ENCODE measurements around the gene UBE2J1.

GRCh38 chr6:89308525-89309395, 43.8 kb downstream of the UBE2J1 start:
- TF ChIP-seq CTCF (IDR thresholded peaks at IDR 0.05 in 2 of 3, conservative IDR thresholded peaks at IDR 0.05 in 1 of 3; ENCODE audit: borderline replicate concordance in 1 of 3, insufficient read depth in 1 of 3, low read depth in 2 of 3, low read length in 2 of 3) (no peak), POLR2A (IDR thresholded peaks at IDR 0.05; ENCODE audit: borderline replicate concordance, extremely low read depth, insufficient read depth, insufficient read length) (no peak), EZH2phosphoT487 (IDR thresholded peaks at IDR 0.05; ENCODE audit: borderline replicate concordance) (no peak), CEBPB (IDR thresholded peaks at IDR 0.05; ENCODE audit: low read depth) (no peak), JUND (IDR thresholded peaks at IDR 0.05) (no peak), TCF7L2 (IDR thresholded peaks at IDR 0.05; ENCODE audit: borderline replicate concordance, extremely low read depth, insufficient read depth, insufficient read length) (no peak), ZBTB33 (IDR thresholded peaks at IDR 0.05; ENCODE audit: extremely low read depth, insufficient replicate concordance, low read length) (no peak), POLR2AphosphoS5 (IDR thresholded peaks at IDR 0.05; ENCODE audit: low read depth, low read length) (no peak)
